Body of pancreas (tissue), 4 donors: ENCODE data around the gene OR5B12. TPM values are rescaled to one million over a fixed set of nuclear protein-coding genes. Genes with fewer than 3 reads are reported as not detected.

Experiments
- ATAC-seq: fragments of 150-250 bp; one replicate; pipeline ENCODE4 v1.9.1; 2016
- DNase-seq, 4 donors: peaks; one replicate each; pipeline ENCODE4 v3.0.0-alpha.2; 2019
- H3K27ac ChIP-seq, 4 donors: fragments of 200-600 bp; sonication (generic); 1 replicate in 3 of 4; 2 replicates in 1 of 4; pipeline versions ENCODE4 v1.5.1 to v1.6.1; 2016 to 2019; ENCODE audit warnings: mild to moderate bottlenecking in 1 of 4, mixed read lengths in 1 of 4, moderate library complexity in 1 of 4
- H3K27me3 ChIP-seq, 2 donors: fragments of 200-600 bp; sonication (generic); one replicate each; pipeline ENCODE4 v1.6.0; 2016; ENCODE audit warnings: mild to moderate bottlenecking in 1 of 2
- H3K36me3 ChIP-seq, 2 donors: fragments of 200-600 bp; sonication (generic); replicated peaks in 1 of 2; 2 replicates each; pipeline ENCODE4 v1.5.1; 2016; ENCODE audit warnings: low read depth in 2 of 2; ENCODE audit not compliant: insufficient read depth in 1 of 2
- H3K4me1 ChIP-seq: fragments of 200-600 bp; sonication (generic); one replicate; pipeline ENCODE4 v1.6.0; 2016
- H3K4me3 ChIP-seq, 2 donors: fragments of 200-600 bp; sonication (generic); 1 replicate in 1 of 2; 2 replicates in 1 of 2; pipeline ENCODE4 v1.5.1; 2016 to 2019
- H3K9me3 ChIP-seq, 3 donors: fragments of 200-600 bp; sonication (generic); 1 replicate in 2 of 3; 2 replicates in 1 of 3; pipeline ENCODE4 v1.5.1; 2016
- POLR2A ChIP-seq, 3 donors: fragments of 450-650 bp; IDR thresholded peaks; one replicate each; pipeline ENCODE4 v1.6.1; 2016; ENCODE audit warnings: antibody characterized with exemption in 3 of 3, mild to moderate bottlenecking in 2 of 3
- WGBS, 2 donors: methylation state at CpG; one replicate each; pipeline ENCODE4 v1.1.5; 2017; 5-methylcytosine and 5-hydroxymethylcytosine counted together
- intact Hi-C: fragments of 100-400 bp; cut with DNase I; formaldehyde crosslinking; loops from one replicate; pipeline ENCODE4 v1.15.1; 2023
- total RNA-seq, 2 donors: library from RNA; depleted of rRNA; stranded (reverse); fragments of >200 nt; gene quantifications; one replicate each; pipeline ENCODE4 v1.1.0, GENCODE V29; 2016
- TF ChIP-seq, protein P1 (sequence below), 7 experiments: fragments of 450-650 bp in 4 of 7; fragments of 200-600 bp in 3 of 7; sonication (generic) in 3 of 7; IDR thresholded peaks; one replicate each; pipeline ENCODE4 v1.5.1; 2016 to 2019; ENCODE audit warnings: antibody characterized with exemption in 7 of 7

Gene OR5B12
- total RNA-seq, 2 donors from 2014 or later: not detected

DNA sequence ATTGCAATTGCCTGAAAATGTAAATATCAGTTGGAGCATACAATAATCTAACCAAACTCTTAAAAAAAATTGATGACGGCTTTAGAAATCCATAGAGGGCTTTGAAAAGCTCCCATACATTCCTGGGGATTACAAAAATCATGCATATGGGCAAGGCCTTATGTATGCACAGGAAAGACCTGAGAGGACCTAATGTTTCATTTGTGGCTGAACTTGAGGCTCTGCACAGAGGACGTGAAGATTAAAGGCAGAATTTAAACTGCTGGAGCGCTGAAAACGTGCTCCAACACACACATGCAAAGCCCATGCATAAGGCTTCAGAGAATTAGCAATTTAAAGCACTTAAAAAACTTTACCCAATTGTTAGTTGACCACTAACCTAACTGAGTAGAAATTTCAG is 3.5 kb downstream of the OR5B12 start:
- Histone ChIP-seq H3K27ac (no peak overlapping the region), H3K4me3 (no peak overlapping the region), H3K4me1 (no peaks in the 10 kb centered on the region), H3K27me3 (no peaks in the 10 kb centered on the region), H3K9me3 (no peaks in the 10 kb centered on the region), H3K36me3 (no peaks in the 10 kb centered on the region)
- DNase-seq (no peak), ATAC-seq (no peak)
- intact Hi-C loops: no loop called here
- TF ChIP-seq, protein P1, sequence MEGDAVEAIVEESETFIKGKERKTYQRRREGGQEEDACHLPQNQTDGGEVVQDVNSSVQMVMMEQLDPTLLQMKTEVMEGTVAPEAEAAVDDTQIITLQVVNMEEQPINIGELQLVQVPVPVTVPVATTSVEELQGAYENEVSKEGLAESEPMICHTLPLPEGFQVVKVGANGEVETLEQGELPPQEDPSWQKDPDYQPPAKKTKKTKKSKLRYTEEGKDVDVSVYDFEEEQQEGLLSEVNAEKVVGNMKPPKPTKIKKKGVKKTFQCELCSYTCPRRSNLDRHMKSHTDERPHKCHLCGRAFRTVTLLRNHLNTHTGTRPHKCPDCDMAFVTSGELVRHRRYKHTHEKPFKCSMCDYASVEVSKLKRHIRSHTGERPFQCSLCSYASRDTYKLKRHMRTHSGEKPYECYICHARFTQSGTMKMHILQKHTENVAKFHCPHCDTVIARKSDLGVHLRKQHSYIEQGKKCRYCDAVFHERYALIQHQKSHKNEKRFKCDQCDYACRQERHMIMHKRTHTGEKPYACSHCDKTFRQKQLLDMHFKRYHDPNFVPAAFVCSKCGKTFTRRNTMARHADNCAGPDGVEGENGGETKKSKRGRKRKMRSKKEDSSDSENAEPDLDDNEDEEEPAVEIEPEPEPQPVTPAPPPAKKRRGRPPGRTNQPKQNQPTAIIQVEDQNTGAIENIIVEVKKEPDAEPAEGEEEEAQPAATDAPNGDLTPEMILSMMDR (IDR thresholded peaks at IDR 0.05): no peak
- no peak for TF ChIP-seq POLR2A (IDR thresholded peaks at IDR 0.05)
- 43 to 49% methylated on average over 4 of the region's 4 CpGs for WGBS, 2 donors

- DNase-seq (no peak), ATAC-seq (no peak)
- Histone ChIP-seq H3K36me3 (no peaks in the 10 kb centered on the region), H3K4me1 (no peaks in the 10 kb centered on the region), H3K27me3 (no peaks in the 10 kb centered on the region), H3K4me3 (no peak overlapping the region), H3K9me3 (no peaks in the 10 kb centered on the region), H3K27ac (no peak overlapping the region)
- WGBS, 2 donors: 62 to 68% methylated on average over 3 of the region's 3 CpGs
- no peak for TF ChIP-seq POLR2A (IDR thresholded peaks at IDR 0.05)
- TF ChIP-seq, protein P1 (IDR thresholded peaks at IDR 0.05): no peak
- intact Hi-C loops: no loop called here
Measured at GRCh38 chr11:58434217-58434616, 7.8 kb downstream of the OR5B12 start.

DNA sequence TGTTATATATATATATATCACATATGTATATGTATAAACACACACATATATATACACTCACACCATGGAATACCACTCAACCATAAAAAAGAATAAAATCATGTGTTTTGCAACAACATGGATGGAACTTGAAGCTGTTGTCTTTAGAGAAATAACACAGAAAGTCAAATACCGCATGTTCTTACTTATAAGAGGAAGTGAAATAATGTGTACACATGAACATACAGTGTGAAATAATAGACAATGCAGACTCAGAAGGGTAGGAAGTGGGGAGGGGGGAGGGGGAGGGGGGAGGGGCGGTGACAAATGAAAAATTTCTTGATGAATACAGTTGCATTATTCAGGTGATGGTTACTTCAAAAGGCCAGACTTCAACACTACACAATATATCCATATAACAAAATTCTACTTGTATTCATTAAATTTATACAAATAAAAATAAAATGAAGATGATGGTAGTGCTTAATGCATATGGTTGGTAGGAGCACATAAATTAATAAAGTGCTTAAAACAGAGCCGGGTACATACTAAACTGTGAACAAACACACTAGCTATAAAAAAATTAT is 8.3 kb downstream of the OR5B12 start:
- DNase-seq (no peak), ATAC-seq (no peak)
- Histone ChIP-seq H3K36me3 (no peaks in the 10 kb centered on the region), H3K27me3 (no peaks in the 10 kb centered on the region), H3K4me1 (no peaks in the 10 kb centered on the region), H3K4me3 (no peak overlapping the region), H3K27ac (no peak overlapping the region), H3K9me3 (no peaks in the 10 kb centered on the region)
- no peak for TF ChIP-seq POLR2A (IDR thresholded peaks at IDR 0.05)
- TF ChIP-seq, protein P1 (IDR thresholded peaks at IDR 0.05): no peak
- intact Hi-C loops: no loop called here
- WGBS, 2 donors: 54 to 67% methylated on average over 3 of the region's 3 CpGs

GRCh38 chr11:58429273-58429672 is 12.8 kb downstream of the OR5B12 start:
- 29 to 41% methylated on average over 1 of the region's 1 CpG for WGBS, 2 donors
- H3K4me3 ChIP-seq: no peak overlapping the region
- intact Hi-C loops: no loop called here
- H3K4me1 ChIP-seq: no peaks in the 10 kb centered on the region
- TF ChIP-seq, protein P1 (IDR thresholded peaks at IDR 0.05): no peak
- TF ChIP-seq POLR2A (IDR thresholded peaks at IDR 0.05): no peak
- ATAC-seq: no peak
- no peaks in the 10 kb centered on the region for H3K36me3 ChIP-seq
- no peak overlapping the region for H3K27ac ChIP-seq
- no peak for DNase-seq
- no peaks in the 10 kb centered on the region for H3K27me3 ChIP-seq
- H3K9me3 ChIP-seq: no peaks in the 10 kb centered on the region

DNA sequence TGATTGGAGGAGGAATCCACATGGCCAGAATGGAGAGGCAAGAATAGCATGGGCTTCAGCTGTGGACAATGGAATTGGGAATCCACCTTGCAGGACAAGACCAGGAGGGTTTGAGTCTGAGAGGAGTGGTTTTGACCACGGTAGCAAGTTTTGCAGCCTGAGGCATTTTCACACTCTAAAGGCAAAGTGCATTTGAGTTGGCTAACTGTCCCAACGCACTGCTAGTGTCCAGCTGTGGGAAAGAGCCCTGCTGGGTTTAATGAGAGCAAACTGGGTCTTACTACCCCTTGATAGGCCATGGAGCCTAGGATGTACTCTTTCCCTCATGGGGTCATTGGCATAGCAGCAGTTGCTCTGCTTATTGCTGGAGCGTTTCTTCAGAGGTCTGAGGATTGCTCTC is 14.0 kb downstream of the OR5B12 start, which contains the start of gene OR5B2:
Gene OR5B2, minus strand, starts transcription at position 101 of the 400 bp plus-strand sequence. CDS start 4,860 bp downstream, outside the sequence.
- no peaks in the 10 kb centered on the region for H3K9me3 ChIP-seq
- H3K27me3 ChIP-seq: no peaks in the 10 kb centered on the region
- no peaks in the 10 kb centered on the region for H3K4me1 ChIP-seq
- TF ChIP-seq POLR2A (IDR thresholded peaks at IDR 0.05): no peak
- TF ChIP-seq, protein P1 (IDR thresholded peaks at IDR 0.05): no peak
- no peaks in the 10 kb centered on the region for H3K36me3 ChIP-seq
- intact Hi-C loops: no loop called here
- H3K4me3 ChIP-seq: no peak within 1 kb of the TSS
- no peak within 1 kb of the TSS for H3K27ac ChIP-seq
- 52 to 71% methylated on average over 3 of the region's 3 CpGs for WGBS, 2 donors
- no peak for ATAC-seq
- DNase-seq: no peak
